Calu3 (cell line): ENCODE data around the gene ARHGAP12. TPM values are rescaled to one million over a fixed set of nuclear protein-coding genes. Genes with fewer than 3 reads are reported as not detected.

Source experiments
- BruUV-seq: library from RNA; stranded (reverse); fragments of 400-500 nt; replicated peaks from 2 replicates; lab custom pipeline; 2021; lab: Mats Ljungman, UMichigan
- CTCF ChIA-PET: fragments of 300-600 bp; sonication (Branson Sonifier 250); formaldehyde crosslinking; loops from one replicate; lab custom pipeline; 2022; ENCODE audit warnings: antibody characterized with exemption; lab: Charles Lee
- DNase-seq: peaks from one replicate; pipeline ENCODE4 v3.0.0; 2022
- H3K27ac Mint-ChIP-seq: one replicate; pipeline ENCODE4 v1.8.0; 2022; ENCODE audit warnings: mixed read lengths; ENCODE audit not compliant: unreplicated experiment
- H3K27me3 Mint-ChIP-seq: one replicate; pipeline ENCODE4 v1.8.0; 2022; ENCODE audit warnings: mixed read lengths; ENCODE audit not compliant: unreplicated experiment
- H3K36me3 Mint-ChIP-seq: one replicate; pipeline ENCODE4 v1.8.0; 2022; ENCODE audit warnings: mild to moderate bottlenecking, moderate library complexity, mixed read lengths; ENCODE audit not compliant: insufficient read depth, unreplicated experiment
- H3K4me1 Mint-ChIP-seq: one replicate; pipeline ENCODE4 v1.8.0; 2022; ENCODE audit warnings: mild to moderate bottlenecking, low read depth, mixed read lengths; ENCODE audit not compliant: unreplicated experiment
- H3K4me3 Mint-ChIP-seq: one replicate; pipeline ENCODE4 v1.8.0; 2022; ENCODE audit warnings: mild to moderate bottlenecking, low read depth, moderate library complexity, mixed read lengths; ENCODE audit not compliant: unreplicated experiment
- H3K9me3 Mint-ChIP-seq: one replicate; pipeline ENCODE4 v1.8.0; 2022; ENCODE audit warnings: low read depth, mixed read lengths; ENCODE audit not compliant: unreplicated experiment
- intact Hi-C: fragments of 100-400 bp; cut with micrococcal nuclease; formaldehyde crosslinking; loops from one replicate; pipeline ENCODE4 v1.10.0; 2022; ENCODE audit not compliant: unreplicated experiment
- total RNA-seq: library from RNA; stranded (reverse); gene quantifications from 2 replicates; pipeline ENCODE4 v1.2.3, GENCODE V29; 2022
- TF ChIP-seq, protein P1 (sequence below): fragments of 200-600 bp; IDR thresholded peaks from one replicate; pipeline ENCODE4 v1.8.0; 2022; ENCODE audit warnings: antibody characterized with exemption; ENCODE audit not compliant: unreplicated experiment

Gene ARHGAP12
- total RNA-seq, 1 experiment from 2014 or later, result 56.0 TPM

DNA sequence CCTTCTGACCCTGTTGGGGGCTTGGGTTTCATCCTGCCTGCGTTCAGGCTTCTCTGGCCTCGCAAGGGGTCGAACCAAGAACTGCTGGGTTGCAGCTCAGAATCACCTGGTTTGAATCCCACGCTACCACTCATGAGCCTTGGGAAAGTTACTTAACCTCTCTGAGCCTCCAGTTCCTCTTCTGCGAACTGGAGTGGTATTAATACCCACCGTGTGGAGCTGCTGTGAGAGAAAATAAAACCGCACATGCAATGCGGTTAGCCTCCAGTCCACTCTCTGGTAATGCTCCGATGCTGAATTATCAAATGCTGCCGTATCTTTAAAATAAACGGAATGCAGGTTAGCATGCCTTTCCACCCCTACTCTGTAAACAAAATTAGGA is 171.9 kb downstream of the ARHGAP12 start:
- BruUV-seq, result no TSS peak
- peaks cover 28% of the 10 kb centered on the region for H3K4me1 Mint-ChIP-seq
- no peaks in the 10 kb centered on the region for H3K27me3 Mint-ChIP-seq
- no peak overlapping the region for H3K27ac Mint-ChIP-seq
- no peak overlapping the region for H3K4me3 Mint-ChIP-seq
- CTCF ChIA-PET, result interaction anchor here (0.7 to 1.0 kb wide), 2 partner anchors 25 to 1664 kb away, joined by 3 to 4 read pairs; no protein-coding TSS in a partner anchor
- intact Hi-C loops, result no loop called here
- H3K9me3 Mint-ChIP-seq, result no peaks in the 10 kb centered on the region
- H3K36me3 Mint-ChIP-seq, result peaks cover 19% of the 10 kb centered on the region
- TF ChIP-seq, protein P1, sequence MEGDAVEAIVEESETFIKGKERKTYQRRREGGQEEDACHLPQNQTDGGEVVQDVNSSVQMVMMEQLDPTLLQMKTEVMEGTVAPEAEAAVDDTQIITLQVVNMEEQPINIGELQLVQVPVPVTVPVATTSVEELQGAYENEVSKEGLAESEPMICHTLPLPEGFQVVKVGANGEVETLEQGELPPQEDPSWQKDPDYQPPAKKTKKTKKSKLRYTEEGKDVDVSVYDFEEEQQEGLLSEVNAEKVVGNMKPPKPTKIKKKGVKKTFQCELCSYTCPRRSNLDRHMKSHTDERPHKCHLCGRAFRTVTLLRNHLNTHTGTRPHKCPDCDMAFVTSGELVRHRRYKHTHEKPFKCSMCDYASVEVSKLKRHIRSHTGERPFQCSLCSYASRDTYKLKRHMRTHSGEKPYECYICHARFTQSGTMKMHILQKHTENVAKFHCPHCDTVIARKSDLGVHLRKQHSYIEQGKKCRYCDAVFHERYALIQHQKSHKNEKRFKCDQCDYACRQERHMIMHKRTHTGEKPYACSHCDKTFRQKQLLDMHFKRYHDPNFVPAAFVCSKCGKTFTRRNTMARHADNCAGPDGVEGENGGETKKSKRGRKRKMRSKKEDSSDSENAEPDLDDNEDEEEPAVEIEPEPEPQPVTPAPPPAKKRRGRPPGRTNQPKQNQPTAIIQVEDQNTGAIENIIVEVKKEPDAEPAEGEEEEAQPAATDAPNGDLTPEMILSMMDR, result no peak
- DNase-seq, result no peak

DNA sequence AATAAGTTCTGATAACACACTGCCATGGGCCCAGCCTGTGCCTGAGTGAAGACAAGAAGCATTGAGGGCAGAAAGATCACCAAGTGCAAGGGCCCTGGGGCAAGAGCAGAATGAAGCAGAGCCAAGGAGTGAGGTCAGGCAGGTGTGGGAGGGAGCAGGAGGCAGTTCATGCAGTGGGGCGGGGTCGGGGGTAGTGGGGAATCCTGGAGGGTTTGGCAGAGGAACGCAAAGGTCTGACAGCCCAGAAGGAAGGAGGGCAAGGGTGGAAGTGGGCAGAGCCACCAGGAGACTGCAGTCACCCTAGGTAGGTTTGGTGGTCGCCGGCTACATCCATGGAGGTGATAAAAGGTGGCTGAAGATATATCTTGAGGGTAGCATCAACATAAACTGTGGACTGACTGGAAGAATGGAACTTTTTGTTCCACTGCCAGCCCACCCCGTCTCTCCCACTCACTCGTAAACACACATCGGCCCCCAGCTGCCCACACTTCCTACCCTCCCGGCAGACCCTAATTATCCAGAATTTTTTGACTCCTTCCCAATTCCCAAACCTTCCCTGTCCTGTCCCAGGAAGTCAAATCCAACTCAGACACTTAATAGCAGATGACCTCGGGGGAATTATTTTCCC is 172.4 kb downstream of the ARHGAP12 start:
- no peak for DNase-seq
- Mint-ChIP-seq H3K27me3 (no peaks in the 10 kb centered on the region), H3K36me3 (peaks cover 19% of the 10 kb centered on the region), H3K4me3 (no peak overlapping the region), H3K9me3 (no peaks in the 10 kb centered on the region), H3K4me1 (peaks cover 27% of the 10 kb centered on the region), H3K27ac (no peak overlapping the region)
- intact Hi-C loops, result no loop called here
- TF ChIP-seq, protein P1, result no peak
- no TSS peak for BruUV-seq
- CTCF ChIA-PET, result no interaction called here

Other genes with a start within 250 kb of the ARHGAP12 start
- 106 and 108 TPM in 2 replicates for gene KIF5B, start 127.6 kb upstream of the ARHGAP12 start, total RNA-seq